ENCODE measurements around the gene PDGFA.

Gene PDGFA

DNA sequence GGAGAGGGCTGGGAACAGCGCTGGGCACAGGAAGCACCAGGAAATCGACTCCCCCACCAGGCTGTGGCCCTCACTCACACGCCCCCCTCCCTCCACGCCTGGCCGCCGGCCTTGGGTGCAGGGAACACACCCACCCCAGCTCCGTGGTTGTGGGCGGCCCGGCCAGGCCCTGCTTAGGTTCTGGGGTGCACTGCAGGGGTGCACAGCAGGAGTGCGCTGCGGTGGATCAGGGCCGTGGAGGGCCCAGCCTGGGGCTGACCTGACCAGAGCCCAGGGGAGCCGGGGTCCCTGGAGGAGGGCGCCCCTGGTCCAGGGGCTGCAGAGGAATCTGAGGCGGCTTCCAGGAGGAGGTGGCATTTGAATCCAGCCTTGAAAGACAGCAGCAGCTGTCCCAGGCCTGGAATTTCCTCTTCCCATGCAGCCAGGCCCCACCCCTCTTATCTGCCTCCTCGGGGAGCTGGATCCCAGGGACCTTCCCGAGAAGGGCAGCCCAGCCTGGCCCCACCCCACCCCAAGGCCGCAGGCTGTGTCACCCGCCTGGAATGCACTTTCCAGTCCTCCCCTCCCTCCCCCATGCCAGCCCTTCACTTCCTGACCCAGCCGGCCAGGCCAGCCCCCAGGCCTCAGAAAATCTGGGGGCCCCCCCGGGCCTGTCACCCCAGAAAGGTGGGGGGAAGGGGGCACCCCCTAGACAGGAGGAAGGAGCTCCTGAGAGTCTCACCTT, 18.4 kb upstream of the PDGFA start:
- DNase-seq (ENCODE audit: extremely low read depth in 1 of 2, low read depth in 1 of 2): no peak

DNA sequence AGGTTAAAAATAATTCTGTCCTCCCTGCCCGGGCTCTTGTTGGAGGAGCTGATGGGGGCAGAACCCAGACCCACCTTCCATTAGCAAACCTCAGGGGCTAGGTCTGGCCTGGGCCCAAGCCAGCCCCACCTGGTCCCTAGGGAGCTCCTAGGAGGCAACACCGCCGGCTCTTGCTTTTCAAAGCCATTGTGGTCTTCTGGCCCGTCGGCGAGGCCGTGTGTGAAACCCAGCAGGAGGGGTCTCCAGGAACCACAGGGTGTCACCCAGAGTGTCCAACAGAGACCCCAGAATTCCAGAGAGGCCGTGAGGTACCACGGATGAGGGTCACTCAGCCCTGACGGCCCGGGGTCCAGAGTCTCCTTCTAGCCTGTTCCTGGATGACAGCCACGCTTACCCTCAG, 16.6 kb upstream of the PDGFA start:
- DNase-seq (ENCODE audit: extremely low read depth in 1 of 2, low read depth in 1 of 2): no peak

DNA sequence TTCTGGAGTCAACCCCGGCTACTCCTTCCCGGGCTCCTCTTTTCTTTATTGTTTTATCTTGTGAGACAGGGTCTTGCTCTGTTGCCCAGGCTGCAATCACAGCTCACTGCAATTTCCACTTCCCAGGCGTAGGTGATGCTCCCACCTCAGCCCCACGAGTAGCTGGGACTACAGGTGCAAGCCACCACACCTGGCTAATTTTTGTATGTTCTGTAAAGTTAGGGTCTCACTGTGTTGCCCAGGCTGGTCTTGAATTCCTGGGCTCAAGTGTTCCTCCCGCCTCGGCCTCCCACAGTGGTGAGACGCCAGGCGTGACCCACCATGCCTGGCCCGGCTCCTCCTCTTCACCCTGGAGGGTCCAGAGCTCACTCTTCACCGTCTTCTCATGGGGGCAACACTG, 15.3 kb upstream of the PDGFA start:
- no peak for DNase-seq (ENCODE audit: extremely low read depth in 1 of 2, low read depth in 1 of 2)

- DNase-seq (ENCODE audit: extremely low read depth in 1 of 2, low read depth in 1 of 2): no peak
These were observed 14.4 kb upstream of the PDGFA start for GRCh38 chr7:534075-534474.

DNA sequence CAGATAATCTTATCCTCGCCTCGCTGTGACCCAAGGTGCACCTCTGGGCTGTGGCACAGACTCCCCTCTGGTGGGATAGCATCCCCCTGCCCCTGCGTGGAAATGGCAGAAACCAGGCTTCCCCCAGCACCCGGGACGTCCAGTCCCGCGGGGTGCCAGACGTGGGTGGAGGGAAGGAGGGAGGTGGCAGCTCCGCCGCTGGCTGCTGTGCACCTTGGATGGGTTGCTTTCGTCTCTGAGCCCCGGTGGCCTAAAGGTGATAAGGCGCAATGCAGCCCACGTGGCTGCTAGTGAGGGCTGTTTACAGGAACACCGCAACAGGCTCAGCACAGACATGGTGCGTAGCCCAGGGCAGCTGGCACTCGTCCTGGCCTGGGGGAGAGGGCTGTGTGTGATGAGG, 13.6 kb upstream of the PDGFA start:
- no peak for DNase-seq (ENCODE audit: extremely low read depth in 1 of 2, low read depth in 1 of 2)

DNA sequence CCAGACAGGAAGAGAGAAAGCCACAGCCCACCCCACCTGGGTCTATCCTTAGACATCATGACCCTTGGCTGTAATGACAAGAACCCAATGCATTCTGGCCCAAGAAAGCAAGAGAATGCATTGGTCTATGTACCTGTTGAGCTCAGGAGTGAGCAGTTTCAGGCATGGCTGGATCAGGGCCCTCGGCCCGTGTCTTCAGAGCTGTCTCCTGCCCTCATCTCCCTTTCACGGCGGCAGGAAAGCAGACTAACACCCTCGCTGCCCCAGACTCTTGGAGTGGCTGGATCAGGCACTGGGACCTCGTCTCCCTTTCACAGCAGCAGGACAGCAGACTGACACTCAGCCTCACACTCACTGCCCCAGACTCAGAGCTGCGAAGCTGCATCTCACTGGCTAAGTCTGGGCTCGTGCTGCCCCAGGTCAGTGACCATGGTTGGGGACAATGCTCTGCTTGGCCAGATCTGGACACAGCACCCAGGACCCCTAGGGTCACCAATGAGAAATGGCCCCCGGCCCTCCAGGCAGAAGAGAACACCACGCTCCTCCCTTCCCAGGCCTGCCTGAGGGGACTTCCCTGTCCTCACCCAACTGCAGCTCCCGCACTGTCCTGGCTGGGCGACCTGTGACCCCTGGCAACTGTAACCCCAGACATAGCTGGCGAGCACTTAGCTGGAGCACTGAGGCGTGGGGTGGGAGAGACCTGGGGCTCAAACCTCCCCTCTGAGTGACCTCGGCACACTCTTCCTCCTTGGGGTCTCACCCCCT, 12.9 kb upstream of the PDGFA start:
- no peak for DNase-seq (ENCODE audit: extremely low read depth in 1 of 2, low read depth in 1 of 2)

DNA sequence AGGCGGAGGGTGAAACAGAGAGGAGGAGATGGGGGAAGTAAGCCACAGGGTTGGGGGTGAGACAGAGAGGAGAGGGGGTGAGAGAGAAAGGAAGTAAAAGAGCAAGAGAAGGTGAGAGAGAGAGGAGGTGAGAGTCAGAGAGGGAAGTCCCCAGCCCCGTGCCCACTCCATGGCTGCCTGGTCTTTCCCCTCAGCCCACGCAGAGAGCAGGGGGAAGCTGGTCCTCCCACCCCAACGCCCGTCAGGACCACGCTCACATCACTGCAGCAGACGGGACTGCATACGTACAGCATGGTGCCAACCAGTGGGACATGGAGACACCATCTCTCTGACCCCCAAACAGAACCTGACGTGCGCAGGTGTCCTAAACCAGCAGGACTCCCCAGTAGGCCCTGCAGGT, 12.1 kb upstream of the PDGFA start:
- DNase-seq (ENCODE audit: extremely low read depth in 1 of 2, low read depth in 1 of 2): no peak

GRCh38 chr7:528451-528850, 8.8 kb upstream of the PDGFA start:
- no peak for DNase-seq (ENCODE audit: extremely low read depth in 1 of 2, low read depth in 1 of 2)

DNA sequence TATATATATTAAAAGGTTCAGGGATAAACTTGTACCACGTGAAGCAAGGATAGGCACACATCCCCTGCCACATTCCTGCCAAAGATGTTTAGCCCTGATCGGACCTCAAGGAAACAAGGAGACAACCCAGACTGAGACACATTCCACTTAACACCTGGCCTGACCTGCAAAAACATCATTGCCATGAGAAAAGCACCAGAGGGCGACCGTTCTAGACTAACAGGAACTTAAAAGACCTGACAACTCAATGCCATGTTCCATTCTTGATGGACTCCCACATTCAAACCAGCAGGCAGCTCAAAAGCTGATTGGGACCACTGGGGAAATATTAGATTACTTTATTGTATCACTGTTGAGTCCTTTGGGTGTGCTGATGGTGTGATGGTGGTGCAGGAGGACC, 8.1 kb upstream of the PDGFA start:
- DNase-seq (ENCODE audit: extremely low read depth in 1 of 2, low read depth in 1 of 2): no peak

GRCh38 chr7:526460-527034, 6.9 kb upstream of the PDGFA start:
- DNase-seq (ENCODE audit: extremely low read depth in 1 of 2, low read depth in 1 of 2): no peak

DNA sequence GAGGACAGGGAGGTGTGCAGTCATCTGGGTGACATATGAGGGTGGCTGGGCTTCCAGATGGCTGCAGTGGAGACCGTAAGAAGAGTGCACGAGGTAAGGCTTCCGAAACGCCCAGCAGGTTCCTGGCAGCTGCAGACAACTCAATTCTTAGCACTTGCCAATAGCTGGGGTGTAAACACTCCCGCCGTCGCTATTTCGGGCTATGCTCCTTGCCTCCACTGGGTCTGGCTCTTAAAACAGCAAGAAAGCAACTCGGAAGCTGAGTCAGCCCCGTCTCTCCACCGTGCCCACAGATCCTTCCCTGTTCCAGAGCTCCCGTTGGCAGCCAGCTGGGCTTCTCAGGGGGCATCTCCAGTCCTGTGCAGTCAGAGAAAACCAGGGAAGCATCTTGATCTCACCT, 6.1 kb upstream of the PDGFA start:
- no peak for DNase-seq (ENCODE audit: extremely low read depth in 1 of 2, low read depth in 1 of 2)

DNA sequence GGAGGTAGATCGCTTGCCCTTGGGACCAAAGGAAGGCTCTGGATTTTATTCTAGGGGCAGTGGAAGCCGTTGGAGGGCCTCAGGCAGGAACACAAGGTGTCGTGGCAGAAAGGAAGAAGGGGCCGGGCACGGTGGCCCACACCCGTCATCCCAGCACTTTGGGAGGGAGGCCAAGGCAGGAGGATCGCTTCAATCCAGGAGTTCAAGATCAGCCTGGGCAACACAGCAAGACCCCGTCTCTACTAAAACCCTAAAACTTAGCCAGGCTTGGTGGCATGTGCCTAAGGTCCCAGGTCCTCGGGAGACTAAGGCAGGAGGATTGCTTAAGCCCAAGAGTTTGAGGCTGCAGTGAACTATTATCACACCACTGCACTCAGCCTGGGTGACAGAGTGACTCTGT, 5.2 kb upstream of the PDGFA start:
- DNase-seq (ENCODE audit: extremely low read depth in 1 of 2, low read depth in 1 of 2): no peak

DNA sequence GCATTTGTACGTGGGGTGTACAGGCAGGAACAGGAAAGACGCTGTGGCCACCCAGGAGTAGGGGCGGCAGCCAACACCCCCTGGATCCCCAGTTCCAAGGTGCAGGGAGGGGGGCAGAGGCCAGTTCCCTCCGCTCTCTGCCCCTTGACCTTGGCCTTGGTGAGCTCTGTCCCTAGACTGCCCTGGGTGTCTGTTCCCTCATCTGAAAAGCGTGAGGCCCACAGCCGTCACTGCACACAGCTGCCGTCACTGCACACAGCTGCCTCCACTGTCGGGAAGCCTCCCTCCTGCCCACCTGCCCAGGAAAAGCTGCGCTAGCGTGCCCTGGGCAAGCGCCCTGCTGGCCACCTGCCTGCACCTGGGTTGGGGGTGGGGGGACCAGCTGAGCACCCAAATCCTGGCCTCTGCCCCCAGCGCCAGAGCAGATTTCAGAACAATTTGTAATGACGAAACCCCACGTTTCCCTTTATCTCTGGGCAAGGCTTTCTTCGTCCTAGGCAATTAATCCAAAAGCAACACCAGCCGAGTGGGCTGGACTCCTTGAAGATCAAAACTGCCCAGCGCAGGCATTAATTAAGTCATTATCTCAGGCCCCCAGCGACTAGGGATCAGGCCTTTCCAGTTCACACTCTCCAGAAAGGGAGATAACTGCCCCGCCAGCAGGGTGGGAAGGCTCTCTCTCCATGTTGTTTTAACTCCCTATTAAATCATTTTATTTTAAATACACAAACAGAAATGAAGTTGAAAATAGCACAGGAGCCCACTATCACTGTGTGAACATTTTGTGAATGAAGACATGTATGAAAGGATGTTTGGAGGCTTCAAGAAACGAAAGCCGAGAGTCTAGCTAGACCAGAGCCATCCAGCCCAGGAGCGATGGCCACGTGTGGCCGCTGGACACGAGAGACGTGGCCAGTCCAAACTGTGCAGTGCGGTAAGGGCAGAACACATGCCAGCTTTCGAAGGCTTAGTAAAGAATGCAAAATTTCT, 4.0 kb upstream of the PDGFA start:
- DNase-seq (ENCODE audit: extremely low read depth in 1 of 2, low read depth in 1 of 2): no peak

GRCh38 chr7:522951-523314, 3.3 kb upstream of the PDGFA start:
- no peak for DNase-seq (ENCODE audit: extremely low read depth in 1 of 2, low read depth in 1 of 2)

DNA sequence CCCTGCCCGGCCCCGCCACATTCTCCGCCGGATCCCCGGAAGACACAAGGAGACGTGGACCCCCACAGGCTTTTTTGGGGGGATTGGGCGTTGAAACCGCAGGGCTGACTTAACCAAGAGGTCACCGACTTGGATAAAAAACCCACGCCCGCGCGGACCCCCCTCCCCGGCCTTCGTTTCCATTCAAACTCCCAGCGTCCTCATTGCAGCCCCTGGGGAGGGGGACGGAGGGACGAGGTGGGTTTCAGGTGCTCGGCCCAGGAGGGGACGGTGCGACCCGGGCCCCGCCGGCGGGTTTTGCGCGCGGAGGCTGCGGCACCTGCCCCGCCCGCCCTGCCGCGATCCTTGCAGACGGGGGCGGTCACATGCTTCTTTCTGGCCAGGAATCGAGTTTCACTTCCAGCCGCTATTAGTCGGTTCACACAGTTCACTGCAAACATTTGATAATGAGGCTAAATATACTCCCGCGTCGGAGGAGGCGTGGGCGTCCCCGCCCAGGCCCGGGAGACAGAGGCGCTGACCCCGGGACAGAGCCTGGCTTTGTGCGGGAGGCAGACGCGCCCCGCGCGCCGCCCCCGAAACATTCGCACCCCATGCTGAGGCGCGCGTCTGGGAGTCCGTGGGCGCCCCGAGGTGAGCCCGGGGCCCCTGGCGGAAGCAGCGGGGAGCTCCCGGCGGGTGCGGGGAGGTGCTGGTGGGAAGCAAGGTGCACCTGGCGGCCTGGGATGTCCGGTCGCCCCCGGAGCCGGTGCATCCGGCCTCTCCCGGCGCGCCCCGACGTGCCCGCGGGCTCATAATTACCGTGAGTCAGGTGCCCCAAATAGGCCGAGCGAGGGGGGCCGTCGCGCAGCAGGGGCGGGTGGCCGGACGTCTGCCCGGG, 2.7 kb upstream of the PDGFA start:
- no peak for DNase-seq (ENCODE audit: extremely low read depth in 1 of 2, low read depth in 1 of 2)

DNA sequence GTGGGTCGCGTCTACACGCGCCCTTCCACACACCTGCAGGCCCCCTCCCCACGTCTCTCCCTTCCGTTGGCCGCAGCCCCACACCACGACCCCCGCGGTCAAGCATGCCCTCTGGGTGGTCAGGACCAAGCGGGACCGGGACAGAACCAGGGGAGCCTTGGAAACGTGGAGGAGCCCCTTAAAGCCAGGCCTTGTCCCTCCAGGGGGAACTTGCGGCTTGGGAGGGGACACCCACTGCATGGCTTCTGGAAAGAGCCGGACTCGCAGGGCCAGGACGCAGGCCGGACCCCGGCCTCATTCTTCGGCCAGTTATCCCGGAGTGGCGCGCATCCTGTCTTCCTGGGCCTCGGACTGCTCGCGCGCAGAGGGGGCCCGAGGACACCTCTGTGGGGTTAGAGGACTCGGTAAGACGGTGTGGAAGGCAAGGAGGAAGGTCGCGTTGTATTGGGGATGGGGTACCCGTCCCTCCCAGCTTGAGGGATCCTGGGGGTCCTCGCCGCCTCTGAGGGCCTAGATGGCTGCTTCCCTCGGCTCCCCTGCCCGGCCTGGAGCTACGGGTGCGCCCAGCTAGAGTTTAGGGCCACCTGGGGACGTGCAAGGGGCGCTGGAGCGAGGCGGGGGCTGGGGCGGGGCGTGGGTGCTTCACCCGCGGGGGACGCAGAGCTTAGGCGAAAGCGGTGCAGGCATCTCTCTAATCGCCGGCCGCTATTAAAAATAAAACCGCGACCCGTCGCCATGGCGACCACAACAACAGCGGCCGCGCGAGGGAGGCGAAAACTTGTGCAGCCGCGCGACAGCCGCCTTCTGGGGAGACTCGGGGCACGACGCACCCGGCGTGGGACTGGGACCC, 1.8 kb upstream of the PDGFA start:
- DNase-seq (ENCODE audit: extremely low read depth in 1 of 2, low read depth in 1 of 2): no peak

- DNase-seq (ENCODE audit: extremely low read depth in 1 of 2, low read depth in 1 of 2): no peak
These were observed 986 bp upstream of the PDGFA start for GRCh38 chr7:520503-521161.

DNA sequence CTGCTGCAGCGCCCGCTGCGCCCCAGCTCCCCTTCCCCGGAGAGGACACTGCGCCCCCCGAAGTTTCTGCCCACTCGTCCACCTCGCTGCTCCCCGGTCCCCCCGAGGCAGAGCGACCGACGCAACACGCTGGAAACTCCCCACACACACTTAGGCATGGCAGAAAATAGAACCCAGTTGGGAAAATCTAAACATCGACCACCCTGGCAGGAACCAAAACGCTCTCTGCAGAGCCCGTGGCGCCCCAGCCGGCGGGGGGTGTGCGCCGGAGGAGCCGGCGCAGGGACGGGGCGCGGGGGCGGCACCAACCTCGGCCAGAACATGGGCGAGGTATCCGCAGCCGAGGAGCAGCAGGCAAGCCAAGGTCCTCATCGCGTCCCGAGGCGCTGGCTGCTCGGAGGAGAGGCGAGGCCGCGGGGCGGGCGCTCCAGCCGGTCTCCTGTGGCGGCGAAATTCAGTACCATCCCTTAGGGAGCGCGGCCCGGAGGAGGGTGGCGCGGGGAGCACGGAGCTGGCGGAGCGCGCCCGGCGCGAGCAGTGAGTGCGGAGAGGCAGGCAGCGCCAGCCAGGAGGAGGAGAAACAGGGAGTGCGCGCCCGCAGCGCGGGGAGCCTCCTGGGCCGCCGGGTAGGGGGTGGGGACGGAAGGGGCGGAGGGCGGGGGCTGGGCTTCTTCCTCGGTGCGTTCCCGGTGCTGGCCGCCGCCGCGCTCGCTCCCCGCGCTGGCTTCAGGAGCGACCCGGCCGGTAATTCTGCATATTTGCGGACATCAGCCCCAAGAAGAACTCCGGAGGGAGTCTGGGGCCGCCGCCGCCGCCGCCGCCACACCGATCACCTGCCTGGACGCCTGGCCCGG, 789 bp downstream of the PDGFA start:
- DNase-seq (ENCODE audit: extremely low read depth in 1 of 2, low read depth in 1 of 2): no peak

Measured in activated CD8-positive, alpha-beta memory T cell treated with anti-CD3 and anti-CD28 coated beads for 1 hour (primary cell).